ENCODE data around the gene SAPCD2. TPM values are rescaled to one million over a fixed set of nuclear protein-coding genes. Genes with fewer than 3 reads are reported as not detected.
A peak's percentile ranks its signal among the peaks of the same experiment; 100 is the strongest.

The SAPCD2 gene
- total and polyA plus RNA-seq, 9 of the 15 experiments (the other 6 are each of a cell fraction or from before 2014, with no cell fraction given) = 3.4 to 91.8 (median 18.8) TPM

DNA sequence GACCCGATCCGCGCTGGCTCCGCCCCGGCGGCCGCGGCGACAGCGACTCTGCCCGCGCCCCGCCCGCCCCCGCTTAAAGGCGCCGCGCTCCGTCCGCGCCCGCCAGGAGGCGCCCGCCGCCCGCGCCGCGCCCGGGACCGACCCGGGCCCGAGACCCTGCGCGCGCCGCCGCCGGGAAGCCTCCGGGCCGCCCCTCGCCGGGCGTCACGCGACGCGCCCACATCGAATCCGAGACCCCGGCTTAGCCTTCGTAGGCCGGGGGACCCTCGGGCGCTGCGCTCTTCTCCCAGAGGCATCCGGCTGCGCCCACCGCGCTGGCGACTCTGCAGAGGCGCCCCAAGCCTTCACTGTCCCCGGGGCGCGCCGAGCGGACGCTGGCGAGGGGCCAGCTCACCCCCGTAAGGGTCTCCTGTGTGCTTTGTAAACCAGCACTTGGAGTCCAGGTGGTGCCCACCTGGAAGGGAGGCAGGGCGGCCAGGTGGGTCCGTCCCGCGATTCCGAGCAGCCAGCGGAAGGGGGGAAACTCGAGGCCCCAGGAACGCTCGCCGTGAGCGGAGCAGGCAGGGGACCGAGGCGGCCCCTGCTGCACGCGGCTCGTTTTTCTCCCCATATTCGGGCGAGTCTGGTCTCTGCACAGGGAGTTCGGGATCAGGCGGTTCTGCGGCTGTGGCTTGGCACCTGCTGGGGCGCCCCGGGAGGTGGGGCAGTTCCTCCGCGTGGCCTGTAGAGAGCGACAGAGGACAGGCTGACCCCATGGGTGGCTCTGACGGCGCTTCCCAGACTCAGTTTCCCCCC is 41.9 kb downstream of the SAPCD2 start (continued):
- no peak for TF ChIP-seq EHMT2 (IDR thresholded peaks at IDR 0.05)
- no peak for TF ChIP-seq RFX5 (IDR thresholded peaks at IDR 0.05; ENCODE audit: low read depth, low read length)
- TF ChIP-seq ZNF830 (CRISPR knock-in tag; IDR thresholded peaks at IDR 0.05) = no peak
- peak in 1 of 2 experiments; percentile 40; a peak in 2 of 4 replicates for TF ChIP-seq MAZ (CRISPR knock-in tag; conservative IDR thresholded peaks at IDR 0.05 in 1 of 2, IDR thresholded peaks at IDR 0.05 in 1 of 2)
- no peak for TF ChIP-seq PYGO2 (tag; IDR thresholded peaks at IDR 0.05)
- TF ChIP-seq ZC3H4 (CRISPR knock-in tag; IDR thresholded peaks at IDR 0.05; ENCODE audit: borderline replicate concordance) = 0 out of 2 replicates have a peak, but pooled peaks have one; percentile 19
- no peak for TF ChIP-seq CHD1 (IDR thresholded peaks at IDR 0.05; ENCODE audit: low read length)
- TF ChIP-seq SMAD4 (CRISPR knock-in tag; conservative IDR thresholded peaks at IDR 0.05) = no peak
- TF ChIP-seq, protein P1, sequence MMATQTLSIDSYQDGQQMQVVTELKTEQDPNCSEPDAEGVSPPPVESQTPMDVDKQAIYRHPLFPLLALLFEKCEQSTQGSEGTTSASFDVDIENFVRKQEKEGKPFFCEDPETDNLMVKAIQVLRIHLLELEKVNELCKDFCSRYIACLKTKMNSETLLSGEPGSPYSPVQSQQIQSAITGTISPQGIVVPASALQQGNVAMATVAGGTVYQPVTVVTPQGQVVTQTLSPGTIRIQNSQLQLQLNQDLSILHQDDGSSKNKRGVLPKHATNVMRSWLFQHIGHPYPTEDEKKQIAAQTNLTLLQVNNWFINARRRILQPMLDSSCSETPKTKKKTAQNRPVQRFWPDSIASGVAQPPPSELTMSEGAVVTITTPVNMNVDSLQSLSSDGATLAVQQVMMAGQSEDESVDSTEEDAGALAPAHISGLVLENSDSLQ (IDR thresholded peaks at IDR 0.05) = no peak
- no peak for TF ChIP-seq MEF2D (tag; conservative IDR thresholded peaks at IDR 0.05; ENCODE audit: low read depth)
- TF ChIP-seq NFATC3 (IDR thresholded peaks at IDR 0.05) = no peak
- TF ChIP-seq, protein P2, sequence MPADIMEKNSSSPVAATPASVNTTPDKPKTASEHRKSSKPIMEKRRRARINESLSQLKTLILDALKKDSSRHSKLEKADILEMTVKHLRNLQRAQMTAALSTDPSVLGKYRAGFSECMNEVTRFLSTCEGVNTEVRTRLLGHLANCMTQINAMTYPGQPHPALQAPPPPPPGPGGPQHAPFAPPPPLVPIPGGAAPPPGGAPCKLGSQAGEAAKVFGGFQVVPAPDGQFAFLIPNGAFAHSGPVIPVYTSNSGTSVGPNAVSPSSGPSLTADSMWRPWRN (IDR thresholded peaks at IDR 0.05; ENCODE audit: low read depth) = no peak
- TF ChIP-seq STAT5A (IDR thresholded peaks at IDR 0.05; ENCODE audit: borderline replicate concordance, low read length) = no peak
- TF ChIP-seq RBBP5 (IDR thresholded peaks at IDR 0.05; ENCODE audit: borderline replicate concordance, insufficient read depth, low read length, poor library complexity, severe bottlenecking) = no peak
- no peak for TF ChIP-seq CLOCK (CRISPR knock-in tag; IDR thresholded peaks at IDR 0.05; ENCODE audit: borderline replicate concordance)
- no peak for TF ChIP-seq PPARD (CRISPR knock-in tag; IDR thresholded peaks at IDR 0.05)
- TF ChIP-seq ZNF76 (CRISPR knock-in tag; IDR thresholded peaks at IDR 0.05; ENCODE audit: borderline replicate concordance) = no peak
- TF ChIP-seq NFIX (CRISPR knock-in tag; IDR thresholded peaks at IDR 0.05; ENCODE audit: low read depth) = no peak
- TF ChIP-seq, protein P3, sequence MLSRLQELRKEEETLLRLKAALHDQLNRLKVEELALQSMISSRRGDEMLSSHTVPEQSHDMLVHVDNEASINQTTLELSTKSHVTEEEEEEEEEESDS (CRISPR knock-in tag; IDR thresholded peaks at IDR 0.05) = no peak
- no peak for TF ChIP-seq NCOA6 (IDR thresholded peaks at IDR 0.05)
- TF ChIP-seq CHAMP1 (IDR thresholded peaks at IDR 0.05) = no peak

All from K562 (cell line).